Measurements from ENCODE around the gene SLC13A3. TPM values are rescaled to one million over a fixed set of nuclear protein-coding genes. Genes with fewer than 3 reads are reported as not detected.
"Not testable (repeated sequence)": the region's sequence is repeated elsewhere in the genome, so short reads cannot be mapped to it uniquely, and the experiment has no call there.

Gene SLC13A3
- total RNA-seq, 1 donor from 2014 or later: not detected

- H3K36me3 Mint-ChIP-seq (ENCODE audit: low read depth); H3K27me3 Mint-ChIP-seq (ENCODE audit: low read depth); intact Hi-C loops (cut with micrococcal nuclease); H3K4me3 Mint-ChIP-seq (ENCODE audit: low read depth); H3K27ac Mint-ChIP-seq; DNase-seq (ENCODE audit: low spot score); H3K9me3 Mint-ChIP-seq; H3K4me1 Mint-ChIP-seq (ENCODE audit: low read depth): not testable (repeated sequence)
Observed at GRCh38 chr20:46676649-46677316, 25.5 kb upstream of the SLC13A3 start.

- no peaks in the 10 kb centered on the region for H3K27me3 Mint-ChIP-seq (ENCODE audit: low read depth)
- no peaks in the 10 kb centered on the region for H3K36me3 Mint-ChIP-seq (ENCODE audit: low read depth)
- DNase-seq (ENCODE audit: low spot score): no peak
- no peaks in the 10 kb centered on the region for H3K4me1 Mint-ChIP-seq (ENCODE audit: low read depth)
- no peak overlapping the region for H3K4me3 Mint-ChIP-seq (ENCODE audit: low read depth)
- intact Hi-C loops (cut with micrococcal nuclease): no loop called here
- H3K9me3 Mint-ChIP-seq: peaks cover 10% of the 10 kb centered on the region
- H3K27ac Mint-ChIP-seq: no peak overlapping the region
Observed at GRCh38 chr20:46674253-46675083, 23.2 kb upstream of the SLC13A3 start.

- intact Hi-C loops (cut with micrococcal nuclease): no loop called here
- no peaks in the 10 kb centered on the region for H3K36me3 Mint-ChIP-seq (ENCODE audit: low read depth)
- no peaks in the 10 kb centered on the region for H3K27me3 Mint-ChIP-seq (ENCODE audit: low read depth)
- H3K4me1 Mint-ChIP-seq (ENCODE audit: low read depth): no peaks in the 10 kb centered on the region
- DNase-seq (ENCODE audit: low spot score): no peak
- H3K9me3 Mint-ChIP-seq: peaks cover 10% of the 10 kb centered on the region
- no peak overlapping the region for H3K4me3 Mint-ChIP-seq (ENCODE audit: low read depth)
- no peak overlapping the region for H3K27ac Mint-ChIP-seq
Observed at GRCh38 chr20:46673394-46674252, 22.4 kb upstream of the SLC13A3 start.

DNA sequence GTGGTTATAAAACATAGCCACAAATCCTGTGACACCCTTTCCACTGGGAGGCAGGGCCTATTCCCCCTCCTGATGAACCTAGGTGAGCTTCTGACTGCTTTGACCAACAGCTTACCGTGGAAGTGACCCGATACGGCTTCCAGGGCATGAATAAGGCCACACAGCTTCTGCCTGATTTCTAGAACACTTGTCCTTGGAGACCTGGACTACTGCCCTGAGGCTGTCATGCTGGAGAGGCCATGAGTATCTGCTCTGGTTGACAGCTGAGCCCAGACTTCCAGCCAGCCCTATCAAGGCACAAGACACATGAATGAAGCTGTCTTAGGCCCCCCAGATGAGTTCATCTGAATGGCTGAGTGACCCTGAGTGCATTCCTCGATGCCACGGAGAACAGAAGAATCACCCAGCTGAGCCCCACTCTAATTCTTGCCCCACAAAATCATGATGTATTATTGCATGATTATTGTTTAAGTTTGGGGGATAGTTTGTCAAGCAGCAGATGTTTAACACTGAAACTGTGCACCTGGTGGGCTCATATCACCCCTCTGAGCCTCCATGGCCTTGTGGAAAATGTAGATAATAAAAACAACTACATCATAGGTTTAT is 21.4 kb upstream of the SLC13A3 start:
- Mint-ChIP-seq H3K4me3 (ENCODE audit: low read depth) (no peak overlapping the region), H3K9me3 (peaks cover 10% of the 10 kb centered on the region), H3K36me3 (ENCODE audit: low read depth) (no peaks in the 10 kb centered on the region), H3K27me3 (ENCODE audit: low read depth) (no peaks in the 10 kb centered on the region), H3K27ac (no peak overlapping the region), H3K4me1 (ENCODE audit: low read depth) (no peaks in the 10 kb centered on the region)
- no peak for DNase-seq (ENCODE audit: low spot score)
- intact Hi-C loops (cut with micrococcal nuclease): no loop called here

DNA sequence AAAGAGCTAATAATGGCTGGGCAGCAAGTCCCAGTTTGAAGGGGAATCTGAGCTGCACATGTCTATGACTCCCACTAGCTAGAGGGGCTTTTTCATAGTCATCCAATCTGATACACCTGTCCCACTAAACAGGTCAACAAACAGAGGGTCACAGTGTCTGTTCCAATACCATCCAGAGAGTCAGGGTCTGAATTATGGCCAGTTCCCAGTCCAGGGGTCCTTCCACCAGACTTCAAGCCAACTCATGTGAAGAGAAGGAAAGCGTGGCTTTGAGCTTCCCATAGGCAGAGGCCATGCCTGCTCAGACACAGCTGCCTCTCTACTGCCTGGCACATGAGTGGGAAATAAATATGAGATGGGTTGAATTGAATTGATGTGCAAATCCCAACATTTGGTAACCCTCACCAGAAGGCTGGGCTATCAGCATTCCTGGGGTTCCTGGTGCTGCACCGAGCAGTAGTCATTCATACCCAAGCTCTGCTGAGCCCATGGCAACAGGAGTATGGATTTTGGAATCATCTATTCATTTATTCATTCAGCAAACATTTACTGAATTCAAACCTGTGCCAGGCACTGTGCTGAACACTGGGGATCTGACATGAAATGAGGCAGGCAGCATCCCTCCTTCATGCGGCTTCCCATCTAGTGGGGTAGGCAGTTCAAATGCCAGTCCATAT is 20.7 kb upstream of the SLC13A3 start:
- H3K4me3 Mint-ChIP-seq (ENCODE audit: low read depth): no peak overlapping the region
- H3K27me3 Mint-ChIP-seq (ENCODE audit: low read depth): no peaks in the 10 kb centered on the region
- no peaks in the 10 kb centered on the region for H3K36me3 Mint-ChIP-seq (ENCODE audit: low read depth)
- intact Hi-C loops (cut with micrococcal nuclease): no loop called here
- DNase-seq (ENCODE audit: low spot score): no peak
- no peaks in the 10 kb centered on the region for H3K4me1 Mint-ChIP-seq (ENCODE audit: low read depth)
- H3K9me3 Mint-ChIP-seq: peaks cover 10% of the 10 kb centered on the region
- no peak overlapping the region for H3K27ac Mint-ChIP-seq

DNA sequence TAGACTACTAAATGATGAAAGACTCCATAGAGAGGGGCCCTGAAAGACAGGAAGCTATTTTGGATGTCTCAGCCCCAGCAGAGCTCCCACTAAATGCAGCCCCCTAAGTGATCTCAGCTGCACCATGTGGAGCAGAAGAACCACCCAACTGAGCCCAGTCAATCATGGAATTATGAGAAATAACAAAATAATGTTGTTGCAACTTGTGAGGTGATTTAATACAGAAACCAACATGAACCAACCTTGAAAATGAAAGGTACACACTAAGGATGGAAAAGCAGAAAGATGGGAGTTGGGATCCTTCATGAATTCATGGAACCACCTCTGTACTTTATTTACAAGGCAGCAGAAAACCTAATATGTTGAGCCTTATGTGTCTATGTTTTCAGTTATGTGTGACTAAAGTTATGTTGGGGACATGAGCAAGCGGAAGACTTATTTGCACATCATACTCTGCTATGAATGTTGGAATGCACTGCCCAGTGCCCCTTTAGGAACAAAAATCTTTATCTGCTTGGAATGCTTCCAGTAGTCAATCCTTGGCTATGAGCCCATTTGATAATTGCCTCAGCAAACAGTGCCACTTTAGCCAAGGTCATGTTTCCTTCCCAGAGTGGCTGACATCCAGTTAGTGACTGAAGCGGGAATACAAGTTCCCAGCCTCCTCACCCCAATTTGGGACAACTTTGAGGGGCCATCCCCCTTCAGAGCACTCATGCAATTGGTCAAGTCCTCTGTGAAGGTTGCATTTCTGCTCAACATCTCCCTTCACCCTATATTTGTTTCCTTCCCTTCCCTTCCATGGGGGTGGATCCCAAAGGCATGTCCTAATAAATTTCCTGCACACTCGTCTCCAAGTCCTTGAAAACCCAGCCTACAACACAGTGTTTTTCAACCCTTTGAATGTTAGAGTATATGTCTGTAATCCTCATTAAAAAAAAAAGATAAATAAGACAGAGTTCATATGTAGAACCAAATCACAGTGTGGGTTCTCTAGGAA is 19.6 kb upstream of the SLC13A3 start:
- Mint-ChIP-seq H3K4me1 (ENCODE audit: low read depth) (no peaks in the 10 kb centered on the region), H3K9me3 (peaks cover 10% of the 10 kb centered on the region), H3K4me3 (ENCODE audit: low read depth) (no peak overlapping the region), H3K27ac (no peak overlapping the region), H3K27me3 (ENCODE audit: low read depth) (no peaks in the 10 kb centered on the region), H3K36me3 (ENCODE audit: low read depth) (no peaks in the 10 kb centered on the region)
- intact Hi-C loops (cut with micrococcal nuclease): no loop called here
- DNase-seq (ENCODE audit: low spot score): no peak

GRCh38 chr20:46670228-46670584 is 18.9 kb upstream of the SLC13A3 start:
- no peak for DNase-seq (ENCODE audit: low spot score)
- peaks cover 2% of the 10 kb centered on the region for H3K27me3 Mint-ChIP-seq (ENCODE audit: low read depth)
- H3K27ac Mint-ChIP-seq: no peak overlapping the region
- no peak overlapping the region for H3K4me3 Mint-ChIP-seq (ENCODE audit: low read depth)
- H3K4me1 Mint-ChIP-seq (ENCODE audit: low read depth): no peaks in the 10 kb centered on the region
- no peaks in the 10 kb centered on the region for H3K36me3 Mint-ChIP-seq (ENCODE audit: low read depth)
- peaks cover 10% of the 10 kb centered on the region for H3K9me3 Mint-ChIP-seq
- intact Hi-C loops (cut with micrococcal nuclease): no loop called here

GRCh38 chr20:46666818-46667515 is 15.7 kb upstream of the SLC13A3 start:
- Mint-ChIP-seq H3K9me3 (peaks cover 10% of the 10 kb centered on the region), H3K4me3 (ENCODE audit: low read depth) (no peak overlapping the region), H3K27ac (no peak overlapping the region), H3K4me1 (ENCODE audit: low read depth) (no peaks in the 10 kb centered on the region), H3K27me3 (ENCODE audit: low read depth) (peaks cover 5% of the 10 kb centered on the region), H3K36me3 (ENCODE audit: low read depth) (no peaks in the 10 kb centered on the region)
- intact Hi-C loops (cut with micrococcal nuclease): no loop called here
- no peak for DNase-seq (ENCODE audit: low spot score)

DNA sequence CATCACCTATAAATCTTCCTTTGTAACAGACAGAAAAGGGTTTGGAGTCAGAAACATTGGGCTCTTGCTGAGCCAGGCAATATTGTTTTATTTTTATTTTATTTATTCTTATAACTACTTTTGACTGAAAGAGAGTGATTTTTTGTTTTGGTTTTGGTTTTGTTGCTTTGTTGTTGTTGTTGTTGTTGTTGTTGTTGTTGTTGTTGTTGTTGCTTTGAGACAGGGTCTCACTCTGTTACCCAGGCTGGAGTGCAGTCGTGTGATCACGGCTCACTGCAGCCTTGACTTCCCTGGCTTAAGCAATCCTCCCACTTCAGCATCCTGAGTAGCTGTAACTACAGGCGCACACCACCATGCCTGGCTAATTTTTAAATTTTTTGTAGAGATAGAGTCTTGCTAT is 15.0 kb upstream of the SLC13A3 start:
- H3K4me1 Mint-ChIP-seq (ENCODE audit: low read depth): no peaks in the 10 kb centered on the region

GRCh38 chr20:46665602-46666001 is 14.3 kb upstream of the SLC13A3 start:
- H3K9me3 Mint-ChIP-seq: peaks cover 4% of the 10 kb centered on the region
- no peak overlapping the region for H3K27ac Mint-ChIP-seq
- no peaks in the 10 kb centered on the region for H3K36me3 Mint-ChIP-seq (ENCODE audit: low read depth)
- intact Hi-C loops (cut with micrococcal nuclease): no loop called here
- no peak for DNase-seq (ENCODE audit: low spot score)
- no peak overlapping the region for H3K4me3 Mint-ChIP-seq (ENCODE audit: low read depth)
- H3K4me1 Mint-ChIP-seq (ENCODE audit: low read depth): no peaks in the 10 kb centered on the region
- peaks cover 8% of the 10 kb centered on the region for H3K27me3 Mint-ChIP-seq (ENCODE audit: low read depth)

More for the DNA sequence above, 15.0 kb upstream of the SLC13A3 start:
- Mint-ChIP-seq H3K27me3 (ENCODE audit: low read depth) (peaks cover 7% of the 10 kb centered on the region), H3K9me3 (peaks cover 9% of the 10 kb centered on the region), H3K36me3 (ENCODE audit: low read depth) (no peaks in the 10 kb centered on the region), H3K27ac (no peak overlapping the region), H3K4me3 (ENCODE audit: low read depth) (no peak overlapping the region)
- intact Hi-C loops (cut with micrococcal nuclease): no loop called here
- DNase-seq (ENCODE audit: low spot score): no peak

GRCh38 chr20:46663531-46663930 is 12.3 kb upstream of the SLC13A3 start:
- Mint-ChIP-seq H3K36me3 (ENCODE audit: low read depth) (no peaks in the 10 kb centered on the region), H3K27ac (no peak overlapping the region), H3K4me3 (ENCODE audit: low read depth) (no peak overlapping the region), H3K4me1 (ENCODE audit: low read depth) (no peaks in the 10 kb centered on the region), H3K27me3 (ENCODE audit: low read depth) (peaks cover 12% of the 10 kb centered on the region), H3K9me3 (no peaks in the 10 kb centered on the region)
- intact Hi-C loops (cut with micrococcal nuclease): no loop called here
- DNase-seq (ENCODE audit: low spot score): no peak

Measured in activated T-helper 2 cell treated with anti-CD3 and anti-CD28 coated beads, Interferon-gamma antibody, Interleukin-2, Interleukin-4, amounts not matched to agents 10 μg/mL and 5 μg/mL and 100 μg/mL, durations not matched to agents 14 hours and 24 hours and 36 hours (primary cell).